C4-2B (cell line): ENCODE results near the gene GMPR.

ENCODE experiments used
- CTCF ChIP-seq: fragments of 450-650 bp; conservative IDR thresholded peaks from 2 replicates; pipeline ENCODE4 v1.5.1; 2017; ENCODE audit warnings: mild to moderate bottlenecking
- ZFX ChIP-seq: fragments of 450-650 bp; IDR thresholded peaks from 2 replicates; pipeline ENCODE4 v1.6.1; 2017

DNA sequence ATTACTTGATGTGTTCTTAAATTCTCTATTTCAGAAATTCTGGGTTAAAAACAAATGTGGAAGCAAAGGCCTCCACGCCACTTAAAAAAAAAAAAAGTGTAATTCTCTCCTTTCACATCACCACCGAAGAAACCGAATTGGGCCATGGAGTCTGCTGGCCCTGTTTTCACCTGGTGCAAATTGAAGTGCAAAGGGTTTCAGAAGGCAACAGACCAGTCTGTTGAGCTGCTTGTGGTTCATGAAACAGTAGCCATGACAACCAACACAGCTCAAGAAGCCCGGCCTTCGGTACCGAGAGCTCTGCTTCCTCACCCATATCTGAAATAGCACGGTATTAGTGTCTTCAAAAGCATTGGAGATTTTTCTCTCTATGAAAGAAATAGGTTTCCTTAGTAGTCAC is 63.1 kb downstream of the GMPR start:
- TF ChIP-seq CTCF (no peak), ZFX (no peak)
